ENCODE results near the gene SLC6A9.
A peak's percentile ranks its signal among the peaks of the same experiment; 100 is the strongest.

Gene SLC6A9

GRCh38 chr1:44048532-44049215 is 17.4 kb upstream of the SLC6A9 start:
- no peak for DNase-seq (ENCODE audit: low read depth, low spot score)

DNA sequence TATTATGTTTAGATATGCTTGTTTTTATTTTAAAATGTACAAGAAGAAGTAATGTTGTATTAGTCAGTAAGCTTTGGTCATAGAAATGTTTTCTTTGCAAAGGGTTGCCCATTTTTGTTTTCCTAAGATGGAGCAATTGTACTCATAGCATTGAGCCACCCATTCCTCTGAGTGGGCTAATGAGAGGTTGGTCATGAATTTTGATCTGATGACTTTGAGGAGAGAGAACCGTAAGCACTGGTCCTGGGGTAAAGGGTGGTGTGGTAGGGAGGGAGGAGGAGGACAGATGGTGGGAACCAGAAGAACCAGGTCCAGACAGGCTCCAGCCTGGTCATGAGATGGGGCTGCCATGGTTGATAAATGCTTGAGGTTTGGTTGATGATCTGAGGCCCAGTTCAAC is 15.9 kb upstream of the SLC6A9 start:
- no peak for DNase-seq (ENCODE audit: low read depth, low spot score)

DNA sequence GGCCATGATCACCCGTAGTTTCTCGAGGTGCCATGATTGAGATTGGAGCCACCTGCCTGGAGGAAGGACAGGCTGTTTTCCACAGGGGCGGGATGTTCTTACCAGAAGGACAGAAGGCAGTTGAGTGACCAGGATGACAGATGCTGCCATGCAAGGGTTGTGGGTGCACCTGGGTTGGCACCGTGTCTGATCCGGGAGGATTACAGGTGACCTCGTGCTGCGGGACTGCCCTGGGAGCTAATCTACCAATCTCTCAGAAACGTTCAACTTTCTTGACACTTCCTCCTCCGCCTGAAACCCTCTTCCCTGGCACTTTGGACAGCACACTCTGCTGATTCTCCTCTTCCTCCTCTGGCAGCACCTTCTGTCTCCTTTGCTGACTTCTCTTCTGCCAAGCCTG is 13.8 kb upstream of the SLC6A9 start:
- no peak for DNase-seq (ENCODE audit: low read depth, low spot score)

DNA sequence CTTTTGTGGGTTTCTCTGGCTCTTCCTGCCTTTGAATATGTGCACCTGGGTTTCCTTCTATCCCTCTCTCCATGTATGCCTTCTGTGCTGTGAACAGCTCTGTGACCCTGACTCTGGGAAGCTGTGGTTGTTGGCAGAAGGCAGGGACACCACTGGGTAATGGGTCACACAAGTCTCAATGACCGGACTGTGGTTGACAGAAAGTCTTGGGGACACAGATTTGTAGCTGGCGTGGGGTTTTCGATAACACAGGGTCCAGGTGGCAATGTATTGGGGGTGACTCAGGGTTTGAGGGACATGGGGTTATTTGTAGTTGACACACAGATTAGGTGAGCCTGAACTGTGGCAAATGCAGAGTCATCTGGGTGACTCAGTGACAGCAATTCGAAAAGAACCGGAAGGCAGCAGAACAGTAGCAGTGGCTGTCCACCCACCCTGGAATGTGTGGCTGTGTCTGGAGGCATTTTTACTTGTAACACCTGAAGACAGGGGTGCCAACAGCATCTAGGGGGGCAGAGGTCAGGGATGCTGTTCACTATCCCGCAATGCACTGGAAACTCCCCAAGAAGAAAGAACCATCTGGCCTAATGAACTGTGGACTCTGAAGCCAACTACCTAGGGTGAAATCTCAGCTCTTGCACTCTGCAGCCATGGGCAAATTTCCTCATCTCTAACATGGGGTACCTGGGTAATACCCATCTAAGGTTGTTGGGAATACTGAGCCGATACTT is 13.0 kb upstream of the SLC6A9 start:
- DNase-seq (ENCODE audit: low read depth, low spot score), result no peak

DNA sequence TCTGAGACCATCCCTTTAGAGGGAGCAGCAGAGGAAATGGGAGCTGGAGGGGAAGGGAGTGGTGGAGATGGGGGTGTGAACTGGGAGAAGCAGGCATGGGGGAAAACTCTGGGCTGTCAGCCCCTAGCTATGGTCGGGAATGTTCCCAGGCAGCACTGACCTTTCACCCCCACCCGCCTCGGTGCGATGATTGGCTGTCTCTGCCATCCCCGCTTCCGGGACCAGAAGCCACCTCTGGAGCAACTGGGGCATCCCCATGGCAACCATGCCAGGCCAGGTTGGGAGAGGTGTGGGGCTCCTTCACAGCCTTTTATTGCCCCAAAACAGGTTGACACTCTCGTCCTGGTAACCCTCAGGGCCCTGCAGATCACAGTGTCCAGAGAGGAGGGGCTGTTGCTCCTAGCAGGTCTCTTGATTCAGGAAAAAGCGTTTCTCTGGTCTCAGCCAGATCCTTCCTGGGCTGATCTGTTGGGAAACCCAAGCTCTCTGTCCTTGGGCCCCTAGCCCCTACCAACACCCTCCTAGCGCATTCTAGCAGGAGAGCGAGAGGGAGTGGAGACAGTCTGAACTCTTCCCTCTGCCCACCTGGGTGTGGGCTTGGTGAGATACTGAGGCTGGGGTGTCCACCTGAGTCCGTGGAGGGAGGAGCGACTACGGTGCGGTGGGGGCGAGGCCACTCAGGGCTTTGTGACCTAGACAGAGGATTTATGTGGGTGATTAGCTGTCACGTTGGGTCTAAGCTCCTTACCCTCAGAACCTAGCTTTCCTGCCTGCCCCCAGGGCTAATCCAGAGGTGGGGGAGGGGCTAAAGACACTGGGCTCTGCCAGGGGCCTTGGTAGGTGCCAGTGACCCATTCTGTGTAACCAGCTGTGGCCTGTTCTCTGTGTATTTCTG is 12.2 kb upstream of the SLC6A9 start:
- no peak for DNase-seq (ENCODE audit: low read depth, low spot score)

- no peak for DNase-seq (ENCODE audit: low read depth, low spot score)
Measured at GRCh38 chr1:44040846-44041245, 9.6 kb upstream of the SLC6A9 start.

GRCh38 chr1:44040418-44040817 is 9.2 kb upstream of the SLC6A9 start:
- DNase-seq (ENCODE audit: low read depth, low spot score), result no peak

DNA sequence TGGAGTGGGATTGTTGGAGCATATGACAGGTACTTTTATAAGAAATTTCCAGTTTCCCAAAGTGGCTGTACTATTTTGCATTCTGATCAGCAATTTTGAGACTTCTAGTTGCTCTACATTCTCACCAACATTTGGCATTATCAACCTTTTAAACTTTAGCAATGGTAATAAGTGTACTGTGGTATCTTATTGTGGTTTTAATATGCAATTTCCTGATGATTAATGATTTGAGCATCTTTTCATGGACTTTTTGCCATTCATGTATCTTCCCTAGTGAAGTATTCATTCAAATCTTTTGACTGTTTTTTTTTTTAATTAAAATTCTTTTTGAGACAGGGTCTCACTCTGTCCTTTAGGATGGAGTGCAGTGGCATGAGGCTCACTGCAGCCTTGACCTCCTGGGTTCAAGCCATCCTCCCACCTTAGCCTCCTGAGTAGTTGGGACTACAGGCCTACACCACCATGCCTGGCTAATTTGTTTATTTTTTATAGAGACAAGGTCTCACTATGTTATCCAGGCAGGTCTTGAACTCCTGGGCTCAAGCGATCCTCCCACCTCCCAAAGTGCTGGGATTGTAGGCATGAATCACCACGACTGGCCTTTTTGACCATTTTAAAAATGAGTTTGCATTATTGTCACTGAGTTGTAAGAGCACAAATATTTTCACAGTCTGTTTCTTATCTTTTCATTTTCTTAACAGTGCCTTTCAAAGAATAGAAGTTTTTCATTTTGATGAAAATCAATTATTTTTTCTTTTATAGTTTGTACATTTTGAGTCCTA is 7.8 kb upstream of the SLC6A9 start:
- no peak for DNase-seq (ENCODE audit: low read depth, low spot score)

- no peak for DNase-seq (ENCODE audit: low read depth, low spot score)
Measured at GRCh38 chr1:44037154-44037553, 5.9 kb upstream of the SLC6A9 start.

DNA sequence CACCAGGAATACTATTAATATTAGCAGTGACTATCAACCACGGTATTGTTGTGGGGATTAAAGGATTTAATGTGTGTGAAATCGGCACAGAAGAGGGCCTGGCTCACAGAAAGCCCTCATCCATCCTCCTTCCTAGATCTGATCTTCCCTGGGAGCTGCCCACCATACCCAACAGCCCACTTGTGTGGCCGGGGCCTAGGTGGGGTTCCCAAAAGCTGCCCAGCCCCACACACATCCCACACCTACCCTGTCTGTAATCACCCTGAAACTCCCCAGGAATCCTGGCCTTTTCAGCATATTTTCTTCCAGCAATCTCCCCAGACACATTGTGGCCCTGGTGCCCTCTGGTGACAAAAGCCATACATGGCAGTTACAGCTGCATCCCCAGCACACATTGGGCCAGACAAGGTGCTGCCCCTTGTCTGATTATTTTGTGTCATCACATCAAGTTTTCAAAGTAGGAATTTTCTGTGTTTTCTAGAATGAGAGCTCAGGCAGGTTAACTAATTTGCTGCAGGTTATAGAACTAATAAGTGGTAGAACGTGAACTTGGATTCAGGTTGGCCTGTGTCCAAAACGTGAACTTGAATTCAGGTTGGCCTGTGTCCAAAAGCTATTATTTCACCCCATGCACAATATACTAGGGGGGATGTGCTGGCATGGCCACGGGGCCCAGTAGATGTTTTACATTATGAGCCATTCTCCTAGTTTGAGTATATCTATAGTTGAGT is 5.3 kb upstream of the SLC6A9 start:
- peak; percentile 72 for DNase-seq (ENCODE audit: low read depth, low spot score)

DNA sequence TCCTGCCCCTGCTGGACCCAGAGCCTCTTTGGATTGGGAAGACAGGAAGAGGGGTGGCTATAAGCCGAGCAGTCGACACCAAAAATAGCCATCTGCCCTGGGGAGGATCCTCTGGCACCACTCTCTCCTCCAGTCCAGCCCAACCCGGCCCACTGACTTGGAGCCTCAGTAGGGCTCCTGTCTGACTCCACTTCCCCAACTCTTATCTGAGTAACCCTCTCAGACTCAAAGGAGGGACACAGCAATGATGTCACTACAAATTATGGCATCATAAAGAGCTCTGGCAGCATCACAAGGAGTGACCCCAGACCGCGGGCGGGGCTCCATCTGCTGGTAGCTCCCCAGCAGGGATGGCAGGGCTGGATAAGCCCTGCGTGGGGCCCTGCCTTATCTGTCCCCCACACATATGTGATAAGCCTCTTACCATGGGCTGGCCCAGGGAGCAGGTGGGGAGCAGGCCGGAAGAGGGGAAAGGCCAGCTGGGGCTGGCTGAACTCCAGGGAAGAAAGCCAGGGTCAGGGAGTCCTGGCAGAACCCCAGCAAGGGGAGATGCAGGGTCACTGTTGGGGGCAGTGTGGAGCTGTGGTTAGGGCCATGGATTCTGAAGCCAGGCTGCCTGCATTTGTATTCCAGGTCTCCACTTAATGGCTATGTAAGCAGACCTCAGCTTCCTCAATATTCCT is 4.6 kb upstream of the SLC6A9 start:
- no peak for DNase-seq (ENCODE audit: low read depth, low spot score)

- DNase-seq (ENCODE audit: low read depth, low spot score), result no peak
Measured at GRCh38 chr1:44034976-44035716, 3.9 kb upstream of the SLC6A9 start.

- no peak for DNase-seq (ENCODE audit: low read depth, low spot score)
Measured at GRCh38 chr1:44034423-44034822, 3.2 kb upstream of the SLC6A9 start.

DNA sequence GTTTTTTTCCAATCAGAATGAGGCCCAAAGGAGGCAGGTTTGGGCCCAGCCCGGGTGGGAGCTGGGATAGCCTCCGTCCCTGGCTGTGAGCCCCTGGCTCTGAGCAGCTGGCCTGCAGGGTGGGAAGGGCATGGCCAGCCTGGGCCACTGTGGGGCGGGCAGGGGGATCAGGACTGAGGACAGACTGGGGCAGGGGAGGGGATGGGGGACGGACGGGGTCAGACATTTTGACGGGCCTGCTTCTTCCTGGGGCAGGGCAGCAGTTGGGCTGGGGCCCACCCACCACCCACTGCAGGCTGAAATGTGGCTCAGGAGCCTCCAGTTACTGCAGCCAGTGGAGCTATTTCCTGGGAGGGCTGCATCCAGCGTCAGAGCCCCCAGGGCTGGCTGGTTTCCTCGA is 2.5 kb upstream of the SLC6A9 start:
- no peak for DNase-seq (ENCODE audit: low read depth, low spot score)

DNA sequence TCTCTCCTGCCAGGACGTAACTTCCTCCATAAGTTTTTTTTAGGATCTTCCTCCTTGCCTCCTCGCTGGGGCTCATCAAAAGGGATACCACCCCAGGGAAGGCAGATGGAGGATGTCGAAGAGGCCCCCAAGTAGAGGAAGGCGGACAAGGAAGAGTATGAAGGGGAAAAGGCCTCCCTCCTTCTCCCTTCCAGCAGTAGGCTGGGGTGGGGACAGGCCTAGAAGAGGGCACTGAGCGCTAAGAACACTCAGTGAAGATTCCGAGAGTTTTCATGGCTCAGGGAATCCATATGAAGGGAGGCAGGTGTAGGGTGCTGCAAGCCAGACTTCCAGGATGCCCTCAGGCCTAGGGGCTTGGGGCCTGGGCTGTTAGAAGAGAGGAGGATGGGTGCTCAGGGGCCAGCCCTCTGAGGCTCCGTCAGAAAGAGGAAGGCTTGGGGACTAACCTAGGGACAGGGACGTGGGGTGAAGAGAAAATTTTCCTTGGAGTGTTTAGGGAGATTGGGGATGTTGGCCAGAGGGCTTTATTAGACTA is 1.8 kb upstream of the SLC6A9 start:
- no peak for DNase-seq (ENCODE audit: low read depth, low spot score)

GRCh38 chr1:44032170-44032790 is 1.0 kb upstream of the SLC6A9 start:
- DNase-seq (ENCODE audit: low read depth, low spot score), result peak; percentile 57

- DNase-seq (ENCODE audit: low read depth, low spot score), result peak; percentile 76
Measured at GRCh38 chr1:44030605-44031251, 534 bp downstream of the SLC6A9 start.

DNA sequence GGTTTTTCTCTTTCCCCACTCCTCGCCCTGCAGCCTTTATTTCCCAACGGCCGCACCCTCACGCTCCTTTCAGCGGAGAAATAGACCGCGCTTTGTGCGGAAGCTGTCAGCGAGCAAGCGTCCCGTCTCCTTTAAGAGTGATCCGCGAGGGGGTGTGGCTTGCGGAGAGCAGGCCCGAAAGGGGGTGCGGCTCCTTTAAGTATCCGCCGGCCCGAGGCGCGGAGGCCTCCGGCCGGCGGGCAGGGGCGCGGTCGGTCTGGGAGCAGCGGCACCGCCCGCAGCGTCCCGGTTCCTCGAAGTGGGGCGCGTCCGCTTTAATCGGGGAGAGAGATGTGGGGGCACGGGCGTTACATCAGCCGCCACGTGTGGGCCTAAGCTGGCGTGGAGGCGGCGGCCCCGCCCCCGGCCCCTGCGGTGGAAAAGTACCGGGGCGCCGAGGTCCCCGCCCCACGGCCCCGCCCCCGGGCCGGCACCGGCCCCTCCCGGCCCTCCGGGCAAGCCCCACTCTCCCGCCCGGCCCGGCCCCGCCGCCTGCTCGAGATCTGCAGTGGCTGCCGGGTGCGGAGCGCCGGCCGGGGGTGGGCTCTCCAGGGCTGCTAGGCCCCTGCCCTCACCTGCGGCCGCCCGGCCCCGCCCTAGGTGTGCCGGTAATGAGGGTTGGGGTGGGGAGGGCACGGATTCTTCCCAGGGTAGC is 1.2 kb downstream of the SLC6A9 start:
- peak; percentile 90 for DNase-seq (ENCODE audit: low read depth, low spot score)

All from ELF-1 (cell line).